GM23338 (cell line): ENCODE measurements around the gene IRF8. TPM values are rescaled to one million over a fixed set of nuclear protein-coding genes. Genes with fewer than 3 reads are reported as not detected.

Source experiments
- ATAC-seq: fragments of 200-7000 bp; cut with Tn5 transposase; 3 replicates; pipeline ENCODE4 v1.9.1; 2020
- DNase-seq: peaks from one replicate; pipeline ENCODE4 v3.0.0-alpha.2; 2015; ENCODE audit warnings: low spot score
- H2AFZ ChIP-seq: fragments of 200-600 bp; sonication (generic); 2 replicates; pipeline ENCODE4 v1.8.0; 2016; ENCODE audit warnings: antibody characterized with exemption, mild to moderate bottlenecking, moderate library complexity
- H3F3A ChIP-seq: fragments of 200-600 bp; sonication (generic); replicated peaks from 2 replicates; pipeline ENCODE4 v1.8.0; 2017; ENCODE audit warnings: antibody characterized with exemption, mixed run types, low read depth
- H3K27ac ChIP-seq: fragments of 200-600 bp; sonication (generic); 2 replicates; pipeline ENCODE4 v1.6.1; 2016; ENCODE audit warnings: low read depth
- H3K27me3 ChIP-seq: fragments of 200-600 bp; sonication (generic); 2 replicates; pipeline ENCODE4 v1.8.0; 2016; ENCODE audit warnings: mild to moderate bottlenecking, mixed run types, moderate library complexity; ENCODE audit not compliant: insufficient read depth
- H3K36me3 ChIP-seq: fragments of 200-600 bp; sonication (generic); 2 replicates; pipeline ENCODE4 v1.8.0; 2016; ENCODE audit warnings: mild to moderate bottlenecking; ENCODE audit not compliant: insufficient read depth
- H3K4me1 ChIP-seq: fragments of 200-600 bp; sonication (generic); 2 replicates; pipeline ENCODE4 v1.8.0; 2016; ENCODE audit warnings: mild to moderate bottlenecking, moderate library complexity; ENCODE audit not compliant: insufficient read depth
- H3K4me2 ChIP-seq: fragments of 200-600 bp; sonication (generic); 2 replicates; pipeline ENCODE4 v1.7.1; 2017; ENCODE audit warnings: mixed run types
- H3K4me3 ChIP-seq: fragments of 200-600 bp; sonication (generic); 2 replicates; pipeline ENCODE4 v1.6.1; 2016; ENCODE audit warnings: mixed run types
- H3K79me2 ChIP-seq: fragments of 200-600 bp; sonication (generic); replicated peaks from 2 replicates; pipeline ENCODE4 v1.8.0; 2017; ENCODE audit warnings: mild to moderate bottlenecking; ENCODE audit not compliant: insufficient read depth
- H3K9me2 ChIP-seq: fragments of 200-600 bp; sonication (generic); 2 replicates; pipeline ENCODE4 v1.8.0; 2017; ENCODE audit not compliant: insufficient read depth
- H4K20me1 ChIP-seq: fragments of 200-600 bp; sonication (generic); replicated peaks from 2 replicates; pipeline ENCODE4 v1.8.0; 2017; ENCODE audit warnings: mild to moderate bottlenecking; ENCODE audit not compliant: insufficient read depth
- H3K27ac Mint-ChIP-seq: 2 replicates; pipeline ENCODE4 v1.8.0; 2020; ENCODE audit warnings: inconsistent platforms, mild to moderate bottlenecking, moderate library complexity, mixed read lengths
- H3K27me3 Mint-ChIP-seq: 3 replicates; pipeline ENCODE4 v1.8.0; 2022; ENCODE audit warnings: low read depth, mild to moderate bottlenecking, moderate library complexity, mixed read lengths, inconsistent platforms; ENCODE audit not compliant: insufficient read depth, poor library complexity
- H3K36me3 Mint-ChIP-seq: 3 replicates; pipeline ENCODE4 v1.8.0; 2021; ENCODE audit warnings: low read depth, mild to moderate bottlenecking, inconsistent platforms, moderate library complexity, mixed read lengths
- H3K4me1 Mint-ChIP-seq: 3 replicates; pipeline ENCODE4 v1.8.0; 2020; ENCODE audit warnings: mild to moderate bottlenecking, inconsistent platforms, mixed read lengths
- H3K4me3 Mint-ChIP-seq: 3 replicates; pipeline ENCODE4 v1.8.0; 2021; ENCODE audit warnings: moderate library complexity, mild to moderate bottlenecking, inconsistent platforms, mixed read lengths
- H3K9me3 Mint-ChIP-seq: 3 replicates; pipeline ENCODE4 v1.8.0; 2020; ENCODE audit warnings: moderate library complexity, mild to moderate bottlenecking, inconsistent platforms, mixed read lengths
- CREB1 ChIP-seq: fragments of 250-450 bp; sonication (Bioruptor Pico); IDR thresholded peaks from 2 replicates; pipeline ENCODE4 v1.5.0; 2020; ENCODE audit warnings: low read depth, mild to moderate bottlenecking, moderate library complexity
- CTCF ChIP-seq, 2 experiments: fragments of 200-600 bp in 1 of 2; sonication (generic) in 1 of 2; conservative IDR thresholded peaks; 2 replicates each; pipeline versions ENCODE4 v1.5.1 to v1.6.1; 2016 to 2017; ENCODE audit warnings: antibody characterized with exemption in 2 of 2, low read depth in 2 of 2, mild to moderate bottlenecking in 2 of 2, moderate library complexity in 1 of 2
- ETS1 ChIP-seq: IDR thresholded peaks from 2 replicates; pipeline ENCODE4 v1.6.1; 2016; ENCODE audit warnings: antibody characterized with exemption
- EZH2 ChIP-seq: fragments of 200-600 bp; sonication (generic); IDR thresholded peaks from one replicate; pipeline ENCODE4 v1.8.0; 2017; ENCODE audit warnings: antibody characterized with exemption, mild to moderate bottlenecking, low read depth; ENCODE audit not compliant: unreplicated experiment
- JUNB ChIP-seq: IDR thresholded peaks from one replicate; pipeline ENCODE4 v1.6.1; 2016; ENCODE audit warnings: antibody characterized with exemption; ENCODE audit not compliant: unreplicated experiment
- NANOG ChIP-seq: IDR thresholded peaks from 2 replicates; pipeline ENCODE4 v1.6.1; 2016; ENCODE audit warnings: antibody characterized with exemption, borderline replicate concordance
- POLR2AphosphoS5 ChIP-seq: IDR thresholded peaks from 2 replicates; pipeline ENCODE4 v1.6.1; 2016; ENCODE audit warnings: antibody characterized with exemption, low read depth
- REST ChIP-seq: IDR thresholded peaks from one replicate; pipeline ENCODE4 v1.6.1; 2018; ENCODE audit warnings: antibody characterized with exemption; ENCODE audit not compliant: unreplicated experiment
- STAT1 ChIP-seq: IDR thresholded peaks from one replicate; pipeline ENCODE4 v1.6.1; 2016; ENCODE audit warnings: antibody characterized with exemption; ENCODE audit not compliant: unreplicated experiment
- ZNF331 ChIP-seq: fragments of 250-450 bp; sonication (Bioruptor Pico); IDR thresholded peaks from 2 replicates; pipeline ENCODE4 v1.5.0; 2020; ENCODE audit warnings: low read depth, mild to moderate bottlenecking, moderate library complexity
- polyA plus RNA-seq: library from polyadenylated mRNA; unstranded; fragments of >200 nt; fragmentation: Nextera tagmentation; extraction: Ambion mirVana; gene quantifications from 2 replicates; pipeline ENCODE4 v1.2.1, GENCODE V29; 2016
- total RNA-seq: library from RNA; depleted of rRNA; stranded (reverse); fragments of >200 nt; shearing (Covaris generic); gene quantifications from 2 replicates; pipeline ENCODE4 v1.2.3, GENCODE V29; 2014

The IRF8 gene
- total and polyA plus RNA-seq, 2 experiments from 2014 or later, result 0.47 to 2.8 TPM

- Mint-ChIP-seq H3K9me3 (no peaks in the 10 kb centered on the region), H3K4me1 (no peaks in the 10 kb centered on the region), H3K36me3 (no peaks in the 10 kb centered on the region), H3K4me3 (no peak overlapping the region), H3K27me3 (peaks cover 8% of the 10 kb centered on the region), H3K27ac (no peak overlapping the region)
- Histone ChIP-seq H3F3A (no peaks in the 10 kb centered on the region), H3K4me2 (no peak overlapping the region), H3K27me3 (no peaks in the 10 kb centered on the region), H3K79me2 (no peaks in the 10 kb centered on the region), H3K4me1 (no peaks in the 10 kb centered on the region), H3K4me3 (no peak overlapping the region), H3K9me2 (no peaks in the 10 kb centered on the region), H4K20me1 (no peaks in the 10 kb centered on the region), H3K36me3 (no peaks in the 10 kb centered on the region), H2AFZ (no peak overlapping the region), H3K27ac (no peak overlapping the region)
- TF ChIP-seq NANOG, result no peak
- no peak for TF ChIP-seq ZNF331 (CRISPR knock-in tag)
- no peak for TF ChIP-seq EZH2
- no peak for TF ChIP-seq POLR2AphosphoS5
- TF ChIP-seq STAT1, result no peak
- no peak for TF ChIP-seq CTCF (conservative IDR thresholded peaks at IDR 0.05; ENCODE audit: low read depth in 2 of 2)
- no peak for TF ChIP-seq ETS1
- TF ChIP-seq CREB1 (CRISPR knock-in tag), result no peak
- TF ChIP-seq JUNB, result no peak
- DNase-seq (no peak), ATAC-seq (no peak)
These were observed 16.7 kb upstream of the IRF8 start for GRCh38 chr16:85882181-85882810.

DNA sequence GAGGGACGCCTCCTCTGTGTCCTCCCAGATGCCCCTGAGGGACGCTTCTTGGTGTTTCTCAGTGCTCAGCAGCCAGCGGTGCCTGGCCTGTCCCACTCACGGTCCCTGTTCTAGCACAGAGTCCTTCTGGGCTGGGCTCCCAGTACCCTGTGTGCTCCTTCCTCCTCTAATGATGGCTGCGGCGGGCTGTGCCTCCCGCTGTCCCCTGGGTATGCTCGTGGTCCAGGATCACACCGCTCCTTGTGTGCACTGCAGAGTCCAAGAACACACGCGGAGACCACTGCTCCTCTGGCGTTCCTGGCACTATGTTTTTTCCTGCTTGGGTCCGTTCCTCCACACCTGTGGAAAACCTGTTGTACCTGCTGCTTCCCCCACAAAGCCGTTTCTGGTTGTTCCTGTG is 15.1 kb upstream of the IRF8 start:
- H3F3A ChIP-seq, result no peaks in the 10 kb centered on the region
- no peak overlapping the region for H3K27ac Mint-ChIP-seq
- no peaks in the 10 kb centered on the region for H3K4me1 ChIP-seq
- no peak overlapping the region for H3K4me3 ChIP-seq
- no peak for ATAC-seq
- H3K4me2 ChIP-seq, result no peak overlapping the region
- no peak for DNase-seq
- H2AFZ ChIP-seq, result no peak overlapping the region
- H3K9me3 Mint-ChIP-seq, result no peaks in the 10 kb centered on the region
- no peaks in the 10 kb centered on the region for H4K20me1 ChIP-seq
- H3K27ac ChIP-seq, result no peak overlapping the region
- H3K4me3 Mint-ChIP-seq, result no peak overlapping the region
- no peaks in the 10 kb centered on the region for H3K79me2 ChIP-seq
- H3K27me3 ChIP-seq, result 0 out of 2 replicates have a peak, but pooled peaks cover 6% of the 10 kb centered on the region
- TF ChIP-seq REST (no peak), NANOG (no peak), POLR2AphosphoS5 (no peak)
- H3K36me3 Mint-ChIP-seq, result no peaks in the 10 kb centered on the region
- no peaks in the 10 kb centered on the region for H3K9me2 ChIP-seq
- no peaks in the 10 kb centered on the region for H3K36me3 ChIP-seq
- H3K4me1 Mint-ChIP-seq, result no peaks in the 10 kb centered on the region
- peaks cover 8% of the 10 kb centered on the region for H3K27me3 Mint-ChIP-seq
